ENCODE results near the gene MGMT. TPM values are rescaled to one million over a fixed set of nuclear protein-coding genes. Genes with fewer than 3 reads are reported as not detected.

MGMT gene
- total RNA-seq, 2 donors from 2014 or later = 18.7 to 22.4 TPM

DNA sequence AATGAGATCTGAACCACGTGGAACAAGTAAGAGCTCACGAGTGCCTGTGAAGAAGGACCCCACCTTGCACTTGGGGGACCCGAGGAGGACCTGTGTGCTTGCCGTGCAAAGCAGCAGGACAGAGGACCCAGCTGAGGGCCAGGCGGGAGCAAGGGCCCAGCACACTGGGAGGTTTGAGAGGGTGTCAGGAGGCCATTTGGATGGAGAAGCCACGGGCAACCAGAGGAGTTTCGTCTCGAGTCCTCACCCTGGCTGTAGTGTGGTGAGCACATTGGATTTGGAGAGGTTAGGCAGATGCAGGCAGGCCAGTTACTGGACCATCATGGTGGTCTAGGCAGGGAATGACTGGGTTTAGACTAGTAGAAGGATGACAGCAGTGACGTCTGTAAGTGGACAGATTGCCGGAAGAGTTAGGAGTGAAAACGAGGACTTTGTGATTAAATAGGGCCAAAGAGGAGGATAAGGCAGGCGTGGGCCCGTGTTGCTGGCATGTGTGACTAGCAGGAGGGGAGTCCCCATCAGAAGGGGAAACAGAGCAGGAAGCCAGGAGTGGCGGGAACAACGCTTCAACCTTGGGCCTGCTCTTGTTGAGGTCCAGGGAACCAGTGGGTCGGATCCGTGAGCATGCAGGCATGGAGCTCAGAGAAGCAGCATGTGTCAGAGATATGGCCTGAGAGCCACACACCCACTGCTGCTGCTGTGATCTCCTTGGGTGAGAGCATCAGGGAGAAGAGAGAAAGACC is 208.2 kb downstream of the MGMT start:
- Mint-ChIP-seq H3K9me3 (peaks cover 4% of the 10 kb centered on the region), H3K27me3 (no peaks in the 10 kb centered on the region)
- no peak for ATAC-seq (replicated peaks)

DNA sequence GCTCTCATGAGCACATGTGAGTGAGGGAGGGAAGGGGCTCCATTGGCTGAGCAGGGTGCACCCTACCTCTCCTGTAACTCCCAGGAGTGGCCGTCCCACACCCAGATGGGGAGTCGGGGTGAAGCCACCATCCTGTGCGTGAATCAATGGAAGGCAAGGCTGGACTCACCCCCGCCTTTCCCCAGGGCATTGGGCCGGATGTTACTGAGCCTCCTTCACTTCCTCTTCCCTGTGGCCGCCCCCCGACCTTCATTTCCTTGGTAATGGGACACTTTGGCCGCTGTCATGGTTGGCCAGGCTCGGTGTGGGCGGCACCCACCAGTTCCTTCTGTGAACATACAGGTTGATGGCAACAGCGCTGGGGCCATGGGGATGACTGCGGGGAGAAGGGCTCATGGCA is 209.0 kb downstream of the MGMT start:
- H3K27me3 Mint-ChIP-seq = no peaks in the 10 kb centered on the region
- no peak overlapping the region for H3K4me3 Mint-ChIP-seq
- H3K27ac Mint-ChIP-seq = no peak overlapping the region
- ATAC-seq (replicated peaks) = no peak
- H3K4me1 Mint-ChIP-seq = peaks cover 7% of the 10 kb centered on the region
- peaks cover 4% of the 10 kb centered on the region for H3K9me3 Mint-ChIP-seq
- H3K36me3 Mint-ChIP-seq (ENCODE audit: low read depth) = peaks cover 6% of the 10 kb centered on the region

More for the DNA sequence above, 208.2 kb downstream of the MGMT start:
- Mint-ChIP-seq H3K36me3 (ENCODE audit: low read depth) (peaks cover 6% of the 10 kb centered on the region), H3K4me1 (peaks cover 7% of the 10 kb centered on the region), H3K27ac (no peak overlapping the region), H3K4me3 (no peak overlapping the region)

DNA sequence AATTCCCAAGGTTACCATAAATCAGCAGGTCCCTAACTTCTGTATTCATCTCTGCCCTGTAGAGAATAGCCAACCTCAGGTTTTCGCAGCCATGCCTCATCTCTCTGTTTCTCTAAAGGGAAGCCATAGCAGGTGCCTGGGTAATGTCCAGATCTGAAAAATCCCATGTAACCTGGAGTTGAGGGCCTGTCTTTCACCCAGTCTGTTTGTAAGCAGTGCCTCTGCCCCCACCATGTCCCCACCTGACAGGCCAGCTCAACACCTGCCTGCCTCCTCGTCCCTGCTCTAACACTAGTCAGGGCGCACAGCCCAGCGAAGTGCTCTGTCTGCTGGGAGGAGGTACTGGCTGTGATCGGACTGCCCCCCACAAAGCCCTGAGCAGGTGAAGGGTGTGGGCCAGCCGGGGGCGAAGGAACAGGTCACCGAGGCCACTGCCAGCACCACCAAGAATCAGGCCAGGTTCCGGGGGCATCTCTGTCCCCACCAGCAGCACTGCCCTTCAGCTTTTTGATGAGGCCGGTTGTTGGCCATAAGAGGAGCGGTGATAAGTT is 210.4 kb downstream of the MGMT start:
- H3K27ac Mint-ChIP-seq = no peak overlapping the region
- H3K4me1 Mint-ChIP-seq = peaks cover 7% of the 10 kb centered on the region
- no peak overlapping the region for H3K4me3 Mint-ChIP-seq
- peaks cover 6% of the 10 kb centered on the region for H3K36me3 Mint-ChIP-seq (ENCODE audit: low read depth)
- peaks cover 4% of the 10 kb centered on the region for H3K9me3 Mint-ChIP-seq
- ATAC-seq (replicated peaks) = no peak
- no peaks in the 10 kb centered on the region for H3K27me3 Mint-ChIP-seq

DNA sequence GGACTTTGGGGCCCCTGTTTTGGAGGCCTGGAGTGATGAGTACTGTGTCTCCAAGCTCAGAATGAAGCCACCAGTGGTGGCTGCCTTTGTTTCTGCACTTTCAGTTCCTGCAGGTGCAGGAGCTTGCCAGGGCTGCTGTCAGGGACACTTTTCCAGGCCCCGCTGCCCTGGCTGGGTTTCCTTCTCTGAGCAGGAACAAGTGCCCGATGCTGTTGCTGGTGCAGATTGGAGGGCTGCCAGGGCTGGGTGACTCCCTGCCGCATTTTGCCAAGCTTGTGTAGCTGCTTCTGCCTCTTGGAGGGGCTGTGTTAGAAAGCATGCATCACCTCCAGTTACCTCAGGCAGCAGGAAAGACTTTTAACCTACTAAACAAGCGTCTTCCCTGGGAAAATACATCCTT is 211.1 kb downstream of the MGMT start:
- no peak for ATAC-seq (replicated peaks)
- H3K4me3 Mint-ChIP-seq = no peak overlapping the region
- H3K27ac Mint-ChIP-seq = no peak overlapping the region
- H3K4me1 Mint-ChIP-seq = peaks cover 7% of the 10 kb centered on the region
- H3K27me3 Mint-ChIP-seq = no peaks in the 10 kb centered on the region
- H3K9me3 Mint-ChIP-seq = peaks cover 4% of the 10 kb centered on the region
- peaks cover 6% of the 10 kb centered on the region for H3K36me3 Mint-ChIP-seq (ENCODE audit: low read depth)

DNA sequence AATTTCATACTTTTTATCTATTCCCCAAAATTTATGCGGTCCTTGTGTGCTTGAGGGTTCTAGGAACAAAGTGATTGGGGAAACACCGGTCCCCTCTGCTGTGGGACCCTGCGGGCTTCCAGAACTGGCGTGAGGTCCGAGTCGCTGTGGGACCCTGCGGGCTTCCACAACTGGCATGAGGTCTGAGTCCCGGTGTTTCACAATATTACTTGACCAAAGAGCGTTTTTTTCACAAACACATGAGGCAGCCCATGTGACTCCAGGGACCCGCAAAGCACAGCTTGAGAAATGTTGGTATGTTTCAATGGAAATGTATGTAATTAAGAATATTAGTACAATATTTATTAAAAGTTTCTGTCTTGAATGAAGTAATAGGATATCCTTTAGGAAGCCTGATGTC is 212.2 kb downstream of the MGMT start:
- no peaks in the 10 kb centered on the region for H3K27me3 Mint-ChIP-seq
- H3K4me3 Mint-ChIP-seq = no peak overlapping the region
- H3K9me3 Mint-ChIP-seq = peaks cover 4% of the 10 kb centered on the region
- H3K36me3 Mint-ChIP-seq (ENCODE audit: low read depth) = peaks cover 6% of the 10 kb centered on the region
- peaks cover 7% of the 10 kb centered on the region for H3K4me1 Mint-ChIP-seq
- H3K27ac Mint-ChIP-seq = no peak overlapping the region
- ATAC-seq (replicated peaks) = no peak

DNA sequence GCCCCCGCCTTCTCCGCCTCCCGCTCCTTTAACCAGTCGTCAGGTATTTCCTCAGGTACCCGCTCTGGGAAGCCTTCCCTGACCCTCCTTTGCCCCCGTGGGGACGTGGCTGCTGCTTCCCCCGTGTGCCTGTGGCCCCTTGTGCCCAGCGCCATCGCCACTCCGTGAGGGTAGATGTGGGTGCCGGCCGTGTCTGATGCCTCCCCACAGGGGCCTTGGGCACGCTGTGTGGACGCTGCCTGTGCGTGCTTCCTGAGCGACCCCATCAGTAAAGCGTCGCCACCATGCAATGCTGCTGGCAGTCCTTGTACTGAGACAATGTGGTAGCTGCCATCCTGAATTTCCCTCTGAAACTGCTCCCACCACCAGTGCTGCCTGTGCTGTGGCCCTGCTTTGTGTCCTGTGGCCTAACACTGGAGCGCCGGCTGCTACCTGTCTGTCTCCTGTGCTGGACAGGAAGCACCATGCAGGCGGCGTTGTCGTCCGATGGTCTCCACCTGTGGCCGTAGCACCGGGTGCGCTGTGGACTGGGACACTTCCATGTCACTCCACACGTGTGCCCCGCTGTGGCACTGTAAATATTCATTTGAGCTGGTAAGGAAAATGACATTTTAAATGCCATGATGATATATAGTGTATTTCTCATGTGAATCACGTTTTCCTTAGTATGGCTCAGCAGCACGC is 213.8 kb downstream of the MGMT start:
- Mint-ChIP-seq H3K9me3 (peaks cover 4% of the 10 kb centered on the region), H3K27me3 (no peaks in the 10 kb centered on the region), H3K27ac (no peak overlapping the region), H3K4me3 (no peak overlapping the region), H3K4me1 (no peaks in the 10 kb centered on the region), H3K36me3 (ENCODE audit: low read depth) (peaks cover 6% of the 10 kb centered on the region)
- ATAC-seq (replicated peaks) = no peak

DNA sequence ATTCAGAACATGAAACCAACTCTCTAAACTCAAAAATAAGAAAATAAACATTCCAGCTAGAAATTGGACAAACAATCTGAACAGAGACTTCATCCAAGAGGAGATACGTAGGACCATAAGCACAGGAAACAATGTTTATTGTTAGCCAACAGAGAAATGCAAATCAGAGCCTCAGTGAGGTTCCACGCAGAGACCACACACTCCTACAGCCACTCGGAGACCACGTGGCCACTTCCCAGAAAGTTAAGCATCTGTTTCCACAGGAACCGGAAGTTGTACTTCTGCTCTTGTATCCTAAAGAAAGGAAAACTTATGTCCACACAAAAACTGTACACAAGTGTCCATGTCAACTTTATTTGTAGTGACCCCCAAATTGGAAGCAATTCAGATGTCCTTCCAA is 214.8 kb downstream of the MGMT start:
- Mint-ChIP-seq H3K27me3 (no peaks in the 10 kb centered on the region), H3K27ac (no peak overlapping the region), H3K4me1 (no peaks in the 10 kb centered on the region), H3K4me3 (no peak overlapping the region), H3K9me3 (peaks cover 4% of the 10 kb centered on the region), H3K36me3 (ENCODE audit: low read depth) (peaks cover 6% of the 10 kb centered on the region)
- ATAC-seq (replicated peaks) = no peak

DNA sequence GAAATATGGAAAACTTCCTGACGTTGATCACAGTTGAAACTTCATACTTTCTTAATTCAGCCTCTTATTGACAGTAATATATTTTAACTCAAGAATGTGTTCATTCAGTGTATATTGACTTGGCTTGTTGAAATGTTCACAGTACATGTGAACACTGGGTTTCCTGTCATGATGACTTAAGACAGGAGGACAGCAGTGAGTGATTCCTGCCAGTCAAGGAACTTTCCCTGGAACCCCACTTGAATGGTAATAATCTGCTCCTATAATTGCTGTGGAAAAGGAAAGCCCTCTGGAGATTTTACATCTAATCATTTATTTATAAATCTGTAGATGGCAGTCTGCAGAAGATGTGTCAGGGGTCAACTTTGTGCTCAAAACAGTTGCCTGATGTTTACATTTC is 216.5 kb downstream of the MGMT start:
- Mint-ChIP-seq H3K36me3 (ENCODE audit: low read depth) (peaks cover 6% of the 10 kb centered on the region), H3K27ac (no peak overlapping the region), H3K4me3 (no peak overlapping the region), H3K27me3 (no peaks in the 10 kb centered on the region), H3K9me3 (peaks cover 4% of the 10 kb centered on the region), H3K4me1 (no peaks in the 10 kb centered on the region)
- no peak for ATAC-seq (replicated peaks)

DNA sequence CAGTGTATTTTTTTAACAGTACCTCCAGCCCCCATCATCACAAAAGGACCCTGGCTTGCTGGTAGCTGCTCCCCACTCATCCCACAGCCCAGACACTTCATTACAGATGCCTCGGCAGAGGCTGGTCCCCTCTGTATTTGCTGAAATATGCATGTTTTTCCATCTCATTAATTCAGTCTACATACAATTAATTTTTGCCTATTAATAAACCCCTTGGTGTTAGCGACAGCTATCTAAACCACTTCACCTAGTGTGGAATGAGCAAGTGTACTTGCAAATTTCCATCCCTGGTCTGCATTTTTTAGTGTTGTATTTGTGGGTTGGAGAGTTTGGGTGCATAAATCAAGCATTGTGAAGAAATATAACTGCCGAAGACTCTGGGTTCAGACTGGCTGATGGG is 216.9 kb downstream of the MGMT start:
- Mint-ChIP-seq H3K9me3 (peaks cover 4% of the 10 kb centered on the region), H3K4me1 (no peaks in the 10 kb centered on the region), H3K36me3 (ENCODE audit: low read depth) (peaks cover 6% of the 10 kb centered on the region), H3K27ac (no peak overlapping the region), H3K27me3 (no peaks in the 10 kb centered on the region), H3K4me3 (no peak overlapping the region)
- no peak for ATAC-seq (replicated peaks)

- Mint-ChIP-seq H3K27ac (no peak overlapping the region), H3K4me1 (peaks cover under 1% of the 10 kb centered on the region), H3K36me3 (ENCODE audit: low read depth) (no peaks in the 10 kb centered on the region), H3K27me3 (no peaks in the 10 kb centered on the region), H3K9me3 (no peaks in the 10 kb centered on the region), H3K4me3 (no peak overlapping the region)
- no peak for ATAC-seq (replicated peaks)
Measured at GRCh38 chr10:129685271-129685670, 218.2 kb downstream of the MGMT start.

GRCh38 chr10:129689671-129690071 is 222.6 kb downstream of the MGMT start:
- H3K36me3 Mint-ChIP-seq (ENCODE audit: low read depth) = no peaks in the 10 kb centered on the region
- no peak overlapping the region for H3K4me3 Mint-ChIP-seq
- no peak overlapping the region for H3K27ac Mint-ChIP-seq
- no peaks in the 10 kb centered on the region for H3K27me3 Mint-ChIP-seq
- peaks cover 5% of the 10 kb centered on the region for H3K4me1 Mint-ChIP-seq
- no peak for ATAC-seq (replicated peaks)
- no peaks in the 10 kb centered on the region for H3K9me3 Mint-ChIP-seq

DNA sequence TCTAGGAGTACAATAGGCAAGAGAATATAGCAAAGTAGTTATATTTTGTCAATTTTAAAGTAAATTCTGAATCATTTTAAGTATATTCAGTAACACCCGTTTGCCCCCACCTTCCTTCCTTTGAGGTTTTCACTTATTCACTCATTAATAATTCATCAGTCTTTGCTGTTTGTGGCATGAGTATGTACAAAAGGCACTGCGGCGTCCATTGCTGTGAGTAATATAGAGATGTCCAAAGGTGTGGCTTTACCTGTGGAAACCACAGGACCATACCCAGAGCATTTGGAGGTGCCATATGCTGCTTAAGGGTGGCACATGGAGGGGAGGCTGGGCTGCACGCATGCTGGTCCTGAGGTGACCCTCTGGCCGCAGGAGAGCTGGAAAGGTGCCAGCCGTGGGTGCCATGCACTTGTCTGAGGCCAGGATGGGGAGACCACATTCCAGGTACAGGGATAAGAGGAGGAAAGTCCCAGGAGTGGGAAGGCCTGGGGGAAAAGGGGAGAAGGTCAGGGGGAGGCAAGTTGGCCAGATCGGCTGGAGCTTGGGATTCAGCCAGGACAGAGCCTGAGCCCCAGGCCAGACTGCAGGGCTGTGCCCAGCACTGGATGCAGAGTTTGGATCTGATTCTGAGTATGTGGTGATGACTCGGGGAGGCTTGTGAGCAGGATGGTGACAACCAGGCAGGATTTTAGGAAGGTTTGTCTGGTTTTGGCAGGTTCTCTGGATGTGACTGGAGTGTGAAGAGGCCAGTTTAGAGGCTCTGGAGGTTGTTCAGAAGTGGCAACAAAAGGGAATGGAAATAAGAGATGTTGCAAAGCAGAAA is 223.4 kb downstream of the MGMT start:
- no peak for ATAC-seq (replicated peaks)
- no peaks in the 10 kb centered on the region for H3K9me3 Mint-ChIP-seq
- H3K4me1 Mint-ChIP-seq = peaks cover 5% of the 10 kb centered on the region
- H3K4me3 Mint-ChIP-seq = no peak overlapping the region
- H3K36me3 Mint-ChIP-seq (ENCODE audit: low read depth) = no peaks in the 10 kb centered on the region
- no peaks in the 10 kb centered on the region for H3K27me3 Mint-ChIP-seq
- H3K27ac Mint-ChIP-seq = no peak overlapping the region

- H3K27me3 Mint-ChIP-seq = no peaks in the 10 kb centered on the region
- no peaks in the 10 kb centered on the region for H3K9me3 Mint-ChIP-seq
- no peaks in the 10 kb centered on the region for H3K36me3 Mint-ChIP-seq (ENCODE audit: low read depth)
- no peak overlapping the region for H3K4me3 Mint-ChIP-seq
- no peak overlapping the region for H3K27ac Mint-ChIP-seq
- ATAC-seq (replicated peaks) = no peak
- H3K4me1 Mint-ChIP-seq = peaks cover 5% of the 10 kb centered on the region
Measured at GRCh38 chr10:129692695-129693094, 225.7 kb downstream of the MGMT start.

GRCh38 chr10:129693382-129693781 is 226.3 kb downstream of the MGMT start:
- Mint-ChIP-seq H3K36me3 (ENCODE audit: low read depth) (no peaks in the 10 kb centered on the region), H3K4me1 (peaks cover 5% of the 10 kb centered on the region), H3K27ac (no peak overlapping the region)

More at GRCh38 chr10:129693382-129693781, 226.3 kb downstream of the MGMT start:
- no peaks in the 10 kb centered on the region for H3K27me3 Mint-ChIP-seq
- no peak for ATAC-seq (replicated peaks)
- H3K9me3 Mint-ChIP-seq = no peaks in the 10 kb centered on the region
- H3K4me3 Mint-ChIP-seq = no peak overlapping the region
